Fibroblast of lung (primary cell): ENCODE measurements around the gene LCORL. TPM values are rescaled to one million over a fixed set of nuclear protein-coding genes. Genes with fewer than 3 reads are reported as not detected.
A peak's percentile ranks its signal among the peaks of the same experiment; 100 is the strongest.

Source experiments
- DNase-seq, 2 donors: peaks; one replicate each; pipeline versions ENCODE4 v3.0.0 to v3.0.0-alpha.2; 2010; ENCODE audit warnings: low read depth in 2 of 2
- H2AFZ ChIP-seq: 2 replicates; pipeline ENCODE4 v1.5.1; 2012; ENCODE audit warnings: low read length, control low read depth, inconsistent platforms
- H3K27ac ChIP-seq: 2 replicates; pipeline ENCODE4 v1.5.1; 2011; ENCODE audit warnings: low read length, control low read depth; ENCODE audit not compliant: insufficient read depth
- H3K27me3 ChIP-seq: 2 replicates; pipeline ENCODE4 v1.5.1; 2011; ENCODE audit warnings: mild to moderate bottlenecking, low read length; ENCODE audit not compliant: control insufficient read depth, insufficient read depth
- H3K36me3 ChIP-seq: 2 replicates; pipeline ENCODE4 v1.5.1; 2011; ENCODE audit warnings: low read length; ENCODE audit not compliant: control insufficient read depth, insufficient read depth
- H3K4me1 ChIP-seq: 2 replicates; pipeline ENCODE4 v1.5.1; 2011; ENCODE audit warnings: low read length; ENCODE audit not compliant: control insufficient read depth, insufficient read depth; ENCODE audit errors: extremely low read depth
- H3K4me2 ChIP-seq: 2 replicates; pipeline ENCODE4 v1.5.1; 2011; ENCODE audit warnings: low read length, control low read depth; ENCODE audit not compliant: insufficient read depth; ENCODE audit errors: extremely low read depth
- H3K4me3 ChIP-seq, 4 experiments: fragments of 200-600 bp in 1 of 4; sonication (generic) in 1 of 4; replicated peaks in 1 of 4; 2 replicates each; pipeline ENCODE4 v1.5.1; 2011 to 2016; ENCODE audit warnings: low read length in 4 of 4, low read depth in 3 of 4, mild to moderate bottlenecking in 3 of 4, control low read depth in 2 of 4, inconsistent platforms in 1 of 4, mixed read lengths in 1 of 4; ENCODE audit not compliant: insufficient read depth in 1 of 4; ENCODE audit errors: control extremely low read depth in 1 of 4
- H3K79me2 ChIP-seq: 2 replicates; pipeline ENCODE4 v1.5.1; 2012; ENCODE audit warnings: mild to moderate bottlenecking, low read length, inconsistent platforms; ENCODE audit not compliant: control insufficient read depth, insufficient read depth
- H3K9ac ChIP-seq: 2 replicates; pipeline ENCODE4 v1.5.1; 2011; ENCODE audit warnings: mild to moderate bottlenecking, low read length, control low read depth; ENCODE audit not compliant: insufficient read depth
- H3K9me3 ChIP-seq: 2 replicates; pipeline ENCODE4 v1.5.1; 2012; ENCODE audit warnings: low read depth, low read length; ENCODE audit not compliant: control insufficient read depth, insufficient read depth
- H4K20me1 ChIP-seq: 2 replicates; pipeline ENCODE4 v1.5.1; 2011; ENCODE audit warnings: low read length; ENCODE audit not compliant: control insufficient read depth, insufficient read depth; ENCODE audit errors: extremely low read depth
- EZH2 ChIP-seq: IDR thresholded peaks from 2 replicates; pipeline ENCODE4 v1.5.1; 2012; ENCODE audit warnings: low read length, control low read depth, mild to moderate bottlenecking; ENCODE audit errors: missing control alignments
- polyA plus RNA-seq, 2 donors: library from polyadenylated mRNA; depleted of rRNA in 1 of 2; stranded (reverse) in 1 of 2; unstranded in 1 of 2; fragments of >200 nt; gene quantifications; 2 replicates each; pipeline ENCODE4 v1.2.1, GENCODE V29; 2011 to 2012; ENCODE audit warnings: missing spikeins in 1 of 2
- total RNA-seq: library from RNA; depleted of rRNA; stranded (reverse); fragments of >200 nt; gene quantifications from 2 replicates; pipeline ENCODE4 v1.2.1, GENCODE V29; 2014
- TF ChIP-seq, protein P1 (sequence below), 2 donors: IDR thresholded peaks in 1 of 2; conservative IDR thresholded peaks in 1 of 2; 1 replicate in 1 of 2; 2 replicates in 1 of 2; pipeline ENCODE4 v1.5.1; 2011 to 2012; ENCODE audit warnings: low read length in 2 of 2, control low read depth in 1 of 2, inconsistent platforms in 1 of 2, low read depth in 1 of 2, mild to moderate bottlenecking in 1 of 2

The LCORL gene
- total and polyA plus RNA-seq, 2 donors (not counting 1 experiment from before 2014, with no cell fraction given) = 8.5 to 13.5 TPM

DNA sequence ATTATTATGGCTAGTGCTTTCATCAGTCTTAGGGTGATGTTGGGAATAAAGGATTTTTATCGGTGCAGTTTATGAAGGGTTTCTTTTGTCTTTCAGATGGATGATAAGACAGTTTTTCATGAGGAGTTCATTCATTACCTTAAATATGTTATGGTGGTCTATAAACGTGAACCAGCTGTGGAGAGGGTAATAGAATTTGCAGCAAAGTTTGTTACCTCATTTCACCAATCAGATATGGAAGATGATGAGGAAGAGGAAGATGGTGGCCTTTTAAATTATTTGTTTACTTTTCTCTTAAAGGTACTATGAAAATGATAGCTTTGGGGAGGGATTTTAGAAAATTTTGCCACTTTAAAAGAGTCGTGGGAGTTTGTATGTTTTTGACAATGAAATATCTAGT is 209.4 kb downstream of the LCORL start:
- H4K20me1 ChIP-seq = no peaks in the 10 kb centered on the region
- peaks cover 92% of the 10 kb centered on the region for H3K79me2 ChIP-seq
- TF ChIP-seq, protein P1, sequence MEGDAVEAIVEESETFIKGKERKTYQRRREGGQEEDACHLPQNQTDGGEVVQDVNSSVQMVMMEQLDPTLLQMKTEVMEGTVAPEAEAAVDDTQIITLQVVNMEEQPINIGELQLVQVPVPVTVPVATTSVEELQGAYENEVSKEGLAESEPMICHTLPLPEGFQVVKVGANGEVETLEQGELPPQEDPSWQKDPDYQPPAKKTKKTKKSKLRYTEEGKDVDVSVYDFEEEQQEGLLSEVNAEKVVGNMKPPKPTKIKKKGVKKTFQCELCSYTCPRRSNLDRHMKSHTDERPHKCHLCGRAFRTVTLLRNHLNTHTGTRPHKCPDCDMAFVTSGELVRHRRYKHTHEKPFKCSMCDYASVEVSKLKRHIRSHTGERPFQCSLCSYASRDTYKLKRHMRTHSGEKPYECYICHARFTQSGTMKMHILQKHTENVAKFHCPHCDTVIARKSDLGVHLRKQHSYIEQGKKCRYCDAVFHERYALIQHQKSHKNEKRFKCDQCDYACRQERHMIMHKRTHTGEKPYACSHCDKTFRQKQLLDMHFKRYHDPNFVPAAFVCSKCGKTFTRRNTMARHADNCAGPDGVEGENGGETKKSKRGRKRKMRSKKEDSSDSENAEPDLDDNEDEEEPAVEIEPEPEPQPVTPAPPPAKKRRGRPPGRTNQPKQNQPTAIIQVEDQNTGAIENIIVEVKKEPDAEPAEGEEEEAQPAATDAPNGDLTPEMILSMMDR (conservative IDR thresholded peaks at IDR 0.05 in 1 of 2, IDR thresholded peaks at IDR 0.05 in 1 of 2; ENCODE audit: low read depth in 1 of 2, low read length in 2 of 2) = no peak
- TF ChIP-seq EZH2 = no peak
- H3K4me1 ChIP-seq = peaks cover 3% of the 10 kb centered on the region
- H3K4me2 ChIP-seq = peak overlapping the region; percentile 91
- H3K27ac ChIP-seq = peak overlapping the region; percentile 76
- H3K4me3 ChIP-seq = peak overlapping the region; percentile 85 to 98 (median 85)
- H3K9ac ChIP-seq = no peak overlapping the region
- H3K27me3 ChIP-seq = no peaks in the 10 kb centered on the region
- H3K9me3 ChIP-seq = no peaks in the 10 kb centered on the region
- DNase-seq = no peak
- no peaks in the 10 kb centered on the region for H3K36me3 ChIP-seq
- H2AFZ ChIP-seq = peak overlapping the region; percentile 95

DNA sequence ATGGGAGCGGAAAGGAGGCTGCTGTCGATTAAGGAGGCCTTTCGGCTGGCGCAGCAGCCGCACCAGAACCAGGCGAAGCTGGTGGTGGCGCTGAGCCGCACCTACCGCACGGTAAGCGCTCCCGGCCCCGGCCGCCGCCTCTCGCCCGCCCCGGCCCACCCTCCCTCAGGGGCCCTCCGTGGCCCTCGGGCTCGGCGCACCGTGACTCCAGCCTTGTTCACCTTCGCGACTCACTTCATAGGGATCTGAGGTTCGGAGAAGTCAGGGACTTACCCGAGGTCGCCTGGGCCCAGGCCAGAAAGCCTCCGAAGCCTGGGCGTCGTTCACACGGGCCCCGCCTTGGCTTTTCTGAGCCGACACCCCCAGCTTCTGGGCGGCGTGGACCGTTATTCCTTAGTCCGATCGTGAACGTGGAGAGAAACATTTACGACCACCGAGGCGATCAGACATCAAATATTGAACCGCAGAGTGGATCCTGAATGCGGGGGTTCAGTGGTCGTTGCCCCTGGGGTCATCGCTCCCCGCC is 210.4 kb downstream of the LCORL start:
- peak overlapping the region; percentile 59 for H3K9ac ChIP-seq
- peaks cover 3% of the 10 kb centered on the region for H3K4me1 ChIP-seq
- peak overlapping the region; percentile 76 for H3K27ac ChIP-seq
- no peaks in the 10 kb centered on the region for H3K27me3 ChIP-seq
- H3K4me3 ChIP-seq = peak overlapping the region; percentile 85 to 98 (median 85)
- DNase-seq = peak in 1 of 2 donors; percentile 23
- peaks cover 96% of the 10 kb centered on the region for H3K79me2 ChIP-seq
- no peaks in the 10 kb centered on the region for H3K36me3 ChIP-seq
- TF ChIP-seq, protein P1 (conservative IDR thresholded peaks at IDR 0.05 in 1 of 2, IDR thresholded peaks at IDR 0.05 in 1 of 2; ENCODE audit: low read depth in 1 of 2, low read length in 2 of 2) = no peak
- no peak for TF ChIP-seq EZH2
- peak overlapping the region; percentile 95 for H2AFZ ChIP-seq
- no peaks in the 10 kb centered on the region for H4K20me1 ChIP-seq
- H3K9me3 ChIP-seq = no peaks in the 10 kb centered on the region
- H3K4me2 ChIP-seq = peak overlapping the region; percentile 91

DNA sequence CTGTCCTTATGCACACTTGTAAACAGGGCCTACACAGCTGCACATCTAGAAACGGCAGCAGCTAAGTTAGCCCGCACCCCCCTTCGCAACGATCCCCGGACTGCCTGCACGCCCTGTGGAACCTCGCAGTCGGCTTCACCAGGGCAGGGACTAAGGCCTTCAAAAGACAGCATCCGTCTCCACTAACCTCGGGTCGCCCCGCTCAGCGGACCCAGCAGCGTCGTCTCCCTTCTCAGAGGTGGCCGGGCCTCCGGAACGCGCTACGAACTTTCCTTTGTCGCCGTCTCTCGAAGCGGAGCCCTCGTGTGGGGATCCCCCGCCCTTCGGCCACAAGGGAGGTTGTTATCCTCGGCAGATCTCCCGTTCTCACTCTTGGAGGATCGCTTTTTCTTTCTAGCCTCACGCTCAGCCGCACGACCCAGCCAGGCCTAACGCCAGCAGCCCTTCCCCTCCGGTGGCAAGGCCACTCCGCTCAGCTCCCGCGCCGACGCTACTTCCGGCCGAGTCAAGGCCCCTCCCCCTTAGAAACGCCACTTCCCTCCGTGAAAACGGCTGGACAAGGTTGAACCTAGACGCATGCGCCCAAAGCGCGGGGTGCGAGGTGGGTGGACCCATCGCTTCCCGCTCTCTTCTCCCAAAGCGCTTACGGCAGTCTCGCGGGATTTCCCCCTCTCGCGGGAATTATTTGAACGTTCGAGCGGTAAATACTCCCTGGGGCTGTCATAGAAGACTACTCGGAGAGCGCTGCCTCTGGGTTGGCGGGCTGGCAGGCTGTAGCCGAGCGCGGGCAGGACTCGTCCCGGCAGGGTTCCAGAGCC is 211.1 kb downstream of the LCORL start, which contains the start of the genes DCAF16 and NCAPG:
TSS of gene DCAF16 (minus strand) at position 498 of the 818 bp plus-strand sequence. CDS start 6,616 bp downstream, outside the sequence.
TSS of gene NCAPG (plus strand) at position 720 of the 818 bp plus-strand sequence. CDS start 99 bp downstream, outside the sequence.
- TF ChIP-seq EZH2 = no peak
- TF ChIP-seq, protein P1 (conservative IDR thresholded peaks at IDR 0.05 in 1 of 2, IDR thresholded peaks at IDR 0.05 in 1 of 2; ENCODE audit: low read depth in 1 of 2, low read length in 2 of 2) = no peak
- Histone ChIP-seq H3K9me3 (no peaks in the 10 kb centered on the region), H3K4me3 (peak within 1 kb of the TSS; percentile 85 to 98 (median 85)), H3K36me3 (no peaks in the 10 kb centered on the region), H4K20me1 (no peaks in the 10 kb centered on the region), H3K27ac (peak within 1 kb of the TSS; percentile 89), H3K27me3 (no peaks in the 10 kb centered on the region), H3K4me1 (peaks cover 3% of the 10 kb centered on the region), H3K79me2 (peaks cover 97% of the 10 kb centered on the region), H3K4me2 (peak within 1 kb of the TSS; percentile 96), H2AFZ (peak within 1 kb of the TSS; percentile 95), H3K9ac (peak within 1 kb of the TSS; percentile 90)
- DNase-seq = peak; percentile 98 to 100
